HUES64 (cell line): ENCODE data around the gene RAX.

Experiments used
- H3K27ac ChIP-seq: 2 replicates; pipeline ENCODE4 v1.7.0; 2013; ENCODE audit warnings: low read depth, low read length, inconsistent platforms
- H3K27me3 ChIP-seq: 2 replicates; pipeline ENCODE4 v1.6.1; 2013; ENCODE audit warnings: mild to moderate bottlenecking, low read length; ENCODE audit not compliant: insufficient read depth
- H3K36me3 ChIP-seq: 2 replicates; pipeline ENCODE4 v1.6.1; 2013; ENCODE audit warnings: mild to moderate bottlenecking, low read length; ENCODE audit not compliant: insufficient read depth
- H3K4me1 ChIP-seq: 2 replicates; pipeline ENCODE4 v1.6.1; 2013; ENCODE audit warnings: mild to moderate bottlenecking, low read length, moderate library complexity; ENCODE audit not compliant: insufficient read depth
- H3K4me3 ChIP-seq: 2 replicates; pipeline ENCODE4 v1.5.1; 2013; ENCODE audit warnings: mild to moderate bottlenecking, low read length, moderate library complexity
- H3K9ac ChIP-seq: 2 replicates; pipeline ENCODE4 v1.6.1; 2013; ENCODE audit warnings: mild to moderate bottlenecking, low read depth, low read length
- H3K9me3 ChIP-seq: 2 replicates; pipeline ENCODE4 v1.6.1; 2013; ENCODE audit warnings: low read depth, low read length; ENCODE audit not compliant: insufficient read depth
- WGBS: fragments of 150-250, 120-280 bp; methylation state at CpG from one replicate; pipeline ENCODE4 v1.1.7; 2013; ENCODE audit warnings: missing lambda C conversion rate; 5-methylcytosine and 5-hydroxymethylcytosine counted together

RAX gene

GRCh38 chr18:59242906-59243305 lies 30.3 kb downstream of the RAX start:
- no peaks in the 10 kb centered on the region for H3K4me1 ChIP-seq
- no peaks in the 10 kb centered on the region for H3K9me3 ChIP-seq
- H3K27ac ChIP-seq = no peak overlapping the region
- WGBS = 100% methylated on average over 1 of the region's 2 CpGs
- H3K36me3 ChIP-seq = no peaks in the 10 kb centered on the region
- H3K4me3 ChIP-seq = no peak overlapping the region
- peaks cover 41% of the 10 kb centered on the region for H3K27me3 ChIP-seq
- H3K9ac ChIP-seq = no peak overlapping the region

- Histone ChIP-seq H3K9me3 (no peaks in the 10 kb centered on the region), H3K27ac (no peak overlapping the region), H3K4me1 (no peaks in the 10 kb centered on the region), H3K36me3 (no peaks in the 10 kb centered on the region), H3K9ac (no peak overlapping the region), H3K4me3 (no peak overlapping the region), H3K27me3 (peaks cover 8% of the 10 kb centered on the region; the same call in 1 of the 2 replicates)
- 84% methylated on average over 4 of the region's 4 CpGs for whole genome bisulfite sequencing
Measured at GRCh38 chr18:59239642-59240041, 33.6 kb downstream of the RAX start.

- Histone ChIP-seq H3K9me3 (no peaks in the 10 kb centered on the region), H3K27ac (no peak overlapping the region)
Measured at GRCh38 chr18:59238385-59238784, 34.9 kb downstream of the RAX start.

GRCh38 chr18:59233017-59233410 lies 40.2 kb downstream of the RAX start:
- Histone ChIP-seq H3K27ac (no peak overlapping the region), H3K4me3 (no peak overlapping the region), H3K4me1 (no peaks in the 10 kb centered on the region), H3K27me3 (peaks cover 23% of the 10 kb centered on the region; the same call in 1 of the 2 replicates), H3K9me3 (0 out of 2 replicates have a peak, but pooled peaks cover 2% of the 10 kb centered on the region), H3K9ac (no peak overlapping the region), H3K36me3 (no peaks in the 10 kb centered on the region)
- WGBS = 91% methylated on average over 5 of the region's 6 CpGs

More at GRCh38 chr18:59238385-59238784, 34.9 kb downstream of the RAX start:
- H3K9ac ChIP-seq = no peak overlapping the region
- no peaks in the 10 kb centered on the region for H3K4me1 ChIP-seq
- no peaks in the 10 kb centered on the region for H3K27me3 ChIP-seq
- H3K36me3 ChIP-seq = no peaks in the 10 kb centered on the region
- H3K4me3 ChIP-seq = no peak overlapping the region

GRCh38 chr18:59232309-59233016 lies 40.8 kb downstream of the RAX start:
- Histone ChIP-seq H3K4me1 (no peaks in the 10 kb centered on the region), H3K36me3 (no peaks in the 10 kb centered on the region), H3K9me3 (0 out of 2 replicates have a peak, but pooled peaks cover 2% of the 10 kb centered on the region), H3K27me3 (peaks cover 29% of the 10 kb centered on the region), H3K27ac (no peak overlapping the region), H3K9ac (no peak overlapping the region), H3K4me3 (no peak overlapping the region)
- WGBS = 73% methylated on average over 5 of the region's 5 CpGs

- no peak overlapping the region for H3K9ac ChIP-seq
- no peaks in the 10 kb centered on the region for H3K4me1 ChIP-seq
- peaks cover 35% of the 10 kb centered on the region for H3K27me3 ChIP-seq
- H3K27ac ChIP-seq = no peak overlapping the region
- H3K9me3 ChIP-seq = 0 out of 2 replicates have a peak, but pooled peaks cover 2% of the 10 kb centered on the region
- H3K4me3 ChIP-seq = no peak overlapping the region
- 95% methylated on average over 1 of the region's 2 CpGs for WGBS
- H3K36me3 ChIP-seq = no peaks in the 10 kb centered on the region
Measured at GRCh38 chr18:59231877-59232276, 41.4 kb downstream of the RAX start.

- no peak overlapping the region for H3K4me3 ChIP-seq
- 88% methylated on average over 5 of the region's 5 CpGs for WGBS
Measured at GRCh38 chr18:59231114-59231513, 42.1 kb downstream of the RAX start.

GRCh38 chr18:59229701-59230443 lies 43.4 kb downstream of the RAX start:
- Histone ChIP-seq H3K4me1 (no peaks in the 10 kb centered on the region), H3K27me3 (peaks cover 55% of the 10 kb centered on the region), H3K27ac (no peak overlapping the region), H3K9me3 (0 out of 2 replicates have a peak, but pooled peaks cover 2% of the 10 kb centered on the region), H3K36me3 (no peaks in the 10 kb centered on the region), H3K4me3 (no peak overlapping the region), H3K9ac (no peak overlapping the region)
- 63% methylated on average over 4 of the region's 6 CpGs for WGBS

More at GRCh38 chr18:59231114-59231513, 42.1 kb downstream of the RAX start:
- H3K36me3 ChIP-seq = no peaks in the 10 kb centered on the region
- H3K27me3 ChIP-seq = peaks cover 42% of the 10 kb centered on the region
- H3K9ac ChIP-seq = no peak overlapping the region
- 0 out of 2 replicates have a peak, but pooled peaks cover 2% of the 10 kb centered on the region for H3K9me3 ChIP-seq
- no peak overlapping the region for H3K27ac ChIP-seq
- H3K4me1 ChIP-seq = no peaks in the 10 kb centered on the region

- Histone ChIP-seq H3K36me3 (no peaks in the 10 kb centered on the region), H3K4me3 (no peak overlapping the region), H3K9me3 (0 out of 2 replicates have a peak, but pooled peaks cover 2% of the 10 kb centered on the region), H3K27me3 (peaks cover 62% of the 10 kb centered on the region), H3K27ac (no peak overlapping the region), H3K4me1 (no peaks in the 10 kb centered on the region), H3K9ac (no peak overlapping the region)
- 86% methylated on average over 2 of the region's 2 CpGs for WGBS
Measured at GRCh38 chr18:59229191-59229590, 44.1 kb downstream of the RAX start.

GRCh38 chr18:59228351-59228750 lies 44.9 kb downstream of the RAX start:
- 85% methylated on average over 1 of the region's 1 CpG for WGBS
- peaks cover 70% of the 10 kb centered on the region for H3K27me3 ChIP-seq
- no peak overlapping the region for H3K27ac ChIP-seq
- 0 out of 2 replicates have a peak, but pooled peaks cover 2% of the 10 kb centered on the region for H3K9me3 ChIP-seq
- no peaks in the 10 kb centered on the region for H3K4me1 ChIP-seq
- H3K4me3 ChIP-seq = no peak overlapping the region
- H3K9ac ChIP-seq = no peak overlapping the region
- H3K36me3 ChIP-seq = no peaks in the 10 kb centered on the region

- peaks cover 100% of the 10 kb centered on the region for H3K27me3 ChIP-seq
- no peaks in the 10 kb centered on the region for H3K36me3 ChIP-seq
- no peak overlapping the region for H3K4me3 ChIP-seq
- 75% methylated on average over 2 of the region's 2 CpGs for WGBS
- no peaks in the 10 kb centered on the region for H3K9me3 ChIP-seq
- H3K9ac ChIP-seq = no peak overlapping the region
- H3K27ac ChIP-seq = no peak overlapping the region
- H3K4me1 ChIP-seq = peaks cover 5% of the 10 kb centered on the region; the same call in 1 of the 2 replicates
Measured at GRCh38 chr18:59222341-59222740, 50.9 kb downstream of the RAX start.
